GM12891 (cell line): ENCODE data around the gene TENM4.

Experiments
- PAX5 ChIP-seq: IDR thresholded peaks from 2 replicates; pipeline ENCODE4 v1.6.1; 2011; ENCODE audit warnings: low read length, moderate library complexity, mild to moderate bottlenecking; ENCODE audit not compliant: insufficient read depth, severe bottlenecking
- POLR2A ChIP-seq: IDR thresholded peaks from 2 replicates; pipeline ENCODE4 v1.6.1; 2011; ENCODE audit warnings: low read depth, low read length, control low read depth
- POLR2AphosphoS5 ChIP-seq: IDR thresholded peaks from 2 replicates; pipeline ENCODE4 v1.6.1; 2011; ENCODE audit warnings: low read depth, low read length, control low read depth
- POU2F2 ChIP-seq: IDR thresholded peaks from 2 replicates; pipeline ENCODE4 v1.6.1; 2011; ENCODE audit warnings: low read depth, mild to moderate bottlenecking, control low read depth, low read length, moderate library complexity
- SPI1 ChIP-seq: IDR thresholded peaks from 2 replicates; pipeline ENCODE4 v1.6.1; 2011; ENCODE audit warnings: low read depth, low read length, control low read depth
- TAF1 ChIP-seq: IDR thresholded peaks from 2 replicates; pipeline ENCODE4 v1.6.1; 2011; ENCODE audit warnings: low read depth, low read length, control low read depth

DNA sequence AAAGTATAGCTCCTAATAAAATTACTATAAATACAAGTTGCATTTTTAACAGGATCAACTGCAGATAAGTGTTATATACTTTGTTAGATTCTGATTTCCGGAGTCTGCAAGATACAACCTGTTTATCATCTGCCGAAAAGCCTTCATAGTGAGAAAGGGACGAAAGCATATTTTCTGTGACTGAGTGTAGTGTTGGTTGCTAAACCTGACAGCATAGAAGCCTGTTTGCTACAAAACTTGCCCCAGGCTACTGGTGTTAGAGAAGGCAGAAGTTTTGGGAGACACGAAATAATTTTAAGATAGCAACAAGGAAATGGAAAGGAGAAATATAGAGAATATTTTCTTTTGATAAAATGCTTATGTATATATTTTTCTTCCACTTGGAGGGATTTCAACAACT is 622.6 kb downstream of the TENM4 start:
- TF ChIP-seq POLR2AphosphoS5: no peak
- no peak for TF ChIP-seq TAF1
- no peak for TF ChIP-seq POLR2A
- no peak for TF ChIP-seq SPI1
- TF ChIP-seq POU2F2: no peak
- TF ChIP-seq PAX5: no peak
